DND-41 (cell line): ENCODE results near the gene PRPF6.

Source experiments
- ATAC-seq: fragments of 200-7000 bp; cut with Tn5 transposase; 3 replicates; pipeline ENCODE4 v1.9.1; 2021; ENCODE audit warnings: low read depth; ENCODE audit not compliant: insufficient read depth
- DNase-seq: peaks from one replicate; pipeline ENCODE4 v3.0.0-alpha.2; 2020
- H2AFZ ChIP-seq: 2 replicates; pipeline ENCODE4 v1.6.0; 2012; ENCODE audit warnings: low read depth, low read length
- H3K27ac ChIP-seq: 2 replicates; pipeline ENCODE4 v1.5.1; 2012; ENCODE audit warnings: low read length, inconsistent platforms
- H3K27me3 ChIP-seq: fragments of 200-600 bp; sonication (generic); 2 replicates; pipeline ENCODE4 v1.6.0; 2012; ENCODE audit warnings: low read length, mild to moderate bottlenecking, inconsistent platforms; ENCODE audit not compliant: insufficient read depth, poor library complexity
- H3K36me3 ChIP-seq: 2 replicates; pipeline ENCODE4 v1.5.1; 2012; ENCODE audit warnings: low read length, inconsistent platforms; ENCODE audit not compliant: insufficient read depth
- H3K4me1 ChIP-seq: 2 replicates; pipeline ENCODE4 v1.5.1; 2012; ENCODE audit warnings: mild to moderate bottlenecking, low read length; ENCODE audit not compliant: insufficient read depth
- H3K4me2 ChIP-seq: 2 replicates; pipeline ENCODE4 v1.6.0; 2012; ENCODE audit warnings: mild to moderate bottlenecking, moderate library complexity, low read length, inconsistent platforms; ENCODE audit not compliant: insufficient read depth
- H3K4me3 ChIP-seq, 2 experiments: fragments of 200-600 bp in 1 of 2; shearing (Covaris generic) in 1 of 2; 2 replicates each; pipeline ENCODE4 v1.5.1; 2012 to 2016; ENCODE audit warnings: inconsistent platforms in 2 of 2, low read length in 2 of 2, mild to moderate bottlenecking in 2 of 2, low read depth in 1 of 2, moderate library complexity in 1 of 2
- H3K79me2 ChIP-seq: 2 replicates; pipeline ENCODE4 v1.6.0; 2012; ENCODE audit warnings: low read length, inconsistent platforms; ENCODE audit not compliant: insufficient read depth
- H3K9ac ChIP-seq: 2 replicates; pipeline ENCODE4 v1.6.0; 2012; ENCODE audit warnings: low read depth, mild to moderate bottlenecking, inconsistent platforms, low read length, moderate library complexity
- H3K9me3 ChIP-seq: 2 replicates; pipeline ENCODE4 v1.5.1; 2012; ENCODE audit warnings: low read length, moderate library complexity, mild to moderate bottlenecking, inconsistent platforms; ENCODE audit not compliant: insufficient read depth, severe bottlenecking
- H4K20me1 ChIP-seq: 2 replicates; pipeline ENCODE4 v1.6.0; 2012; ENCODE audit warnings: low read length; ENCODE audit not compliant: insufficient read depth
- CTCF ChIP-seq: IDR thresholded peaks from 2 replicates; pipeline ENCODE4 v1.5.1; 2012; ENCODE audit warnings: borderline replicate concordance, low read length, moderate library complexity, mild to moderate bottlenecking; ENCODE audit not compliant: poor library complexity, severe bottlenecking; ENCODE audit errors: extremely low read depth
- EZH2 ChIP-seq: IDR thresholded peaks from 3 replicates; pipeline ENCODE4 v1.6.1; 2012; ENCODE audit warnings: borderline replicate concordance, low read depth, mild to moderate bottlenecking, moderate library complexity, low read length, inconsistent platforms; ENCODE audit not compliant: severe bottlenecking

PRPF6 gene

GRCh38 chr20:63941282-63942081 is 39.5 kb upstream of the PRPF6 start:
- TF ChIP-seq CTCF (no peak), EZH2 (no peak)
- peaks cover 79% of the 10 kb centered on the region for H4K20me1 ChIP-seq
- H3K27ac ChIP-seq: no peak overlapping the region
- no peaks in the 10 kb centered on the region for H3K4me1 ChIP-seq
- no peaks in the 10 kb centered on the region for H3K9me3 ChIP-seq
- no peaks in the 10 kb centered on the region for H3K27me3 ChIP-seq
- H2AFZ ChIP-seq: no peak overlapping the region
- H3K9ac ChIP-seq: no peak overlapping the region
- DNase-seq (peak; percentile 43), ATAC-seq (0 out of 3 replicates have a peak, but pooled peaks have one; percentile 10)
- peaks cover 45% of the 10 kb centered on the region for H3K79me2 ChIP-seq
- no peak overlapping the region for H3K4me3 ChIP-seq
- H3K4me2 ChIP-seq: no peak overlapping the region
- peaks cover 81% of the 10 kb centered on the region for H3K36me3 ChIP-seq

- Histone ChIP-seq H3K4me1 (no peaks in the 10 kb centered on the region), H3K36me3 (peaks cover 82% of the 10 kb centered on the region), H3K79me2 (peaks cover 53% of the 10 kb centered on the region), H3K9me3 (no peaks in the 10 kb centered on the region), H4K20me1 (peaks cover 81% of the 10 kb centered on the region), H3K4me2 (no peak overlapping the region), H3K4me3 (no peak overlapping the region), H2AFZ (no peak overlapping the region), H3K27ac (no peak overlapping the region), H3K9ac (no peak overlapping the region), H3K27me3 (no peaks in the 10 kb centered on the region)
- no peak for TF ChIP-seq CTCF
- no peak for TF ChIP-seq EZH2
- no peak for ATAC-seq
- DNase-seq: peak; percentile 47
Measured at GRCh38 chr20:63942250-63942951, 38.5 kb upstream of the PRPF6 start.

- H4K20me1 ChIP-seq: peaks cover 87% of the 10 kb centered on the region
- no peak overlapping the region for H2AFZ ChIP-seq
- DNase-seq (no peak), ATAC-seq (no peak)
- H3K4me1 ChIP-seq: no peaks in the 10 kb centered on the region
- no peak overlapping the region for H3K4me3 ChIP-seq
- TF ChIP-seq CTCF: no peak
- no peak for TF ChIP-seq EZH2
- H3K79me2 ChIP-seq: peaks cover 61% of the 10 kb centered on the region
- H3K4me2 ChIP-seq: no peak overlapping the region
- peaks cover 82% of the 10 kb centered on the region for H3K36me3 ChIP-seq
- no peaks in the 10 kb centered on the region for H3K27me3 ChIP-seq
- no peak overlapping the region for H3K27ac ChIP-seq
- no peak overlapping the region for H3K9ac ChIP-seq
- H3K9me3 ChIP-seq: no peaks in the 10 kb centered on the region
Measured at GRCh38 chr20:63942969-63943807, 37.7 kb upstream of the PRPF6 start.
